ENCODE results near the gene G6PD. TPM values are rescaled to one million over a fixed set of nuclear protein-coding genes. Genes with fewer than 3 reads are reported as not detected.

G6PD gene
- total and polyA plus RNA-seq, 2 experiments from 2014 or later, result 44.3 to 55.0 TPM

DNA sequence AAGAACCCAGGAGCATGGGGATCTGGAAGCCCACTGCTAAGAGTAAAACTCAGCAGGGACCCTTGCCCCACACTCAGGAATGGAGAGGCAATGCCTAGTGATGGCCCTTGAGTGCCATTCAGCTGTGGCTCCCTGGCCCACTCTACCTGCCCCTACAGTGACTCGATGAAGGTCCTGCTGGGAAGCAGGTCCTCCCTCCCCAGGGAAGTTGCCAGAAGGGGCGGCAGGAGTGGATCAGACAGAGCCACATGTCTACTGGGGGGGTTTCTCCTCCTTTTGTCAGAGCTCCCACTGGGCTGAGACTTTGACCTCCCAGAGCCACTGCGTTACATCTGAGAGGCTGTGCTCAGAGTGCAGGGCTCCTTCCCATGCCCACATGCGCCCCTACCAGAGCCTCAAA, 57.5 kb downstream of the G6PD start:
- TF ChIP-seq EZH2phosphoT487 (IDR thresholded peaks at IDR 0.05; ENCODE audit: insufficient read depth, low read depth) (no peak), EZH2 (IDR thresholded peaks at IDR 0.05; ENCODE audit: insufficient read depth, poor library complexity, severe bottlenecking) (no peak)

DNA sequence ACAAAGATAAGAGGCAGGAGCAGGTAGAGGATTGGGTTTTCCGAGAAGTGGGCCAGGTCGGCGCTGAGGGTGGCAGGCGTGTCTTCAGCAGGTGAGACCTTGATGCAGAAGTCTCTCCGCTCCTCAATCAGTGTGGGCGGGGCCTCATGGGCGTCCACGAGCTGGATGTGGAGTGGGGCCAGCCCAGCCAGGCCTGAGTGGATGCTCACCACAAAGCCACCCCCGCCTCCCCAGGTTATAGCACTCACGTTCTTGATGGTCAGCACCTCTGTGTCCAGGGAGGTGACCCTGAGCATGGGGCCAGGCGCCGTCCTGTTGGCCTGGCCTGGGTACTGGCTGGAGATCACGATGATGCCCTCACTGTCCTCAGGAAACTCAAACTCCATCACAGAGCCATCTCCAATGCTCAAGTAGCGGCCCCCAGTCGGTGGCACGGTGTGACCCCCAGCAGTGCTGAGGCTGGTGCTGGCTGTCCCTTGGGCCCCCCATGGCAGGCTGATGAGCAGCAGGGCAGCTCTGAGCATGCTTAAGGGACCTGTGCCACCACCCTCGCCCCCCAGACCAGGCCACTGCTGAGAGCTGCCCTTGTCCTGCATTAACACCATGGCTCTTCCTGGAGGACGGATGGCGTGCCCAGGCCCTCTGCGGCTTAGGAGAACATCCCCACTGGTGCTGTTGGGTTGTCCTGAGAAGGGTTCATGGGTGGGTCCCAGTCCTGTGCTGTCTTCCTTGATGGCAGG, 58.1 kb downstream of the G6PD start:
- Histone ChIP-seq H3K36me3 (ENCODE audit: low read depth) (no peaks in the 10 kb centered on the region), H3K9ac (no peak overlapping the region), H3K4me3 (peak overlapping the region; percentile 81; the same call in 1 of the 2 replicates), H3F3A (ENCODE audit: insufficient read depth) (no peaks in the 10 kb centered on the region), H3K27ac (no peak overlapping the region), H4K20me1 (ENCODE audit: insufficient read depth) (no peaks in the 10 kb centered on the region), H2AFZ (no peak overlapping the region), H3K9me2 (ENCODE audit: insufficient read depth) (no peaks in the 10 kb centered on the region), H3K4me2 (ENCODE audit: unreplicated experiment) (no peak overlapping the region), H3K79me2 (ENCODE audit: insufficient read depth) (peaks cover 27% of the 10 kb centered on the region), H3K27me3 (replicated peaks; ENCODE audit: insufficient read depth) (no peaks in the 10 kb centered on the region), H3K9me3 (ENCODE audit: low read depth) (no peaks in the 10 kb centered on the region), H3K4me1 (ENCODE audit: insufficient read depth) (no peaks in the 10 kb centered on the region)
- TF ChIP-seq EZH2 (IDR thresholded peaks at IDR 0.05; ENCODE audit: insufficient read depth, poor library complexity, severe bottlenecking) (no peak), EZH2phosphoT487 (IDR thresholded peaks at IDR 0.05; ENCODE audit: insufficient read depth, low read depth) (no peak)
- DNase-seq, result no peak
- in situ Hi-C loops (cut with MboI), result no loop called here
- WGBS, 2 experiments (ENCODE audit: low coverage in 1 of 2, low lambda C conversion rate in 2 of 2, missing lambda C conversion rate in 2 of 2), result 86% methylated on average over 7 to 11 of the region's 20 CpGs

More for the DNA sequence above, 57.5 kb downstream of the G6PD start:
- Histone ChIP-seq H3K79me2 (ENCODE audit: insufficient read depth) (peaks cover 27% of the 10 kb centered on the region), H3K9me2 (ENCODE audit: insufficient read depth) (no peaks in the 10 kb centered on the region), H2AFZ (no peak overlapping the region), H3K27ac (peak overlapping the region; percentile 99; the same call in 1 of the 2 replicates), H3K9ac (peak overlapping the region; percentile 99), H3K4me1 (ENCODE audit: insufficient read depth) (no peaks in the 10 kb centered on the region), H3K9me3 (ENCODE audit: low read depth) (no peaks in the 10 kb centered on the region), H3K27me3 (replicated peaks; ENCODE audit: insufficient read depth) (no peaks in the 10 kb centered on the region), H4K20me1 (ENCODE audit: insufficient read depth) (no peaks in the 10 kb centered on the region), H3F3A (ENCODE audit: insufficient read depth) (no peaks in the 10 kb centered on the region), H3K4me2 (ENCODE audit: unreplicated experiment) (peak overlapping the region; percentile 78), H3K36me3 (ENCODE audit: low read depth) (no peaks in the 10 kb centered on the region), H3K4me3 (peak overlapping the region; percentile 81)
- no peak for DNase-seq
- in situ Hi-C loops (cut with MboI), result no loop called here
- 90 to 93% methylated on average over 2 to 4 of the region's 4 CpGs for WGBS, 2 experiments (ENCODE audit: low coverage in 1 of 2, low lambda C conversion rate in 2 of 2, missing lambda C conversion rate in 2 of 2)

DNA sequence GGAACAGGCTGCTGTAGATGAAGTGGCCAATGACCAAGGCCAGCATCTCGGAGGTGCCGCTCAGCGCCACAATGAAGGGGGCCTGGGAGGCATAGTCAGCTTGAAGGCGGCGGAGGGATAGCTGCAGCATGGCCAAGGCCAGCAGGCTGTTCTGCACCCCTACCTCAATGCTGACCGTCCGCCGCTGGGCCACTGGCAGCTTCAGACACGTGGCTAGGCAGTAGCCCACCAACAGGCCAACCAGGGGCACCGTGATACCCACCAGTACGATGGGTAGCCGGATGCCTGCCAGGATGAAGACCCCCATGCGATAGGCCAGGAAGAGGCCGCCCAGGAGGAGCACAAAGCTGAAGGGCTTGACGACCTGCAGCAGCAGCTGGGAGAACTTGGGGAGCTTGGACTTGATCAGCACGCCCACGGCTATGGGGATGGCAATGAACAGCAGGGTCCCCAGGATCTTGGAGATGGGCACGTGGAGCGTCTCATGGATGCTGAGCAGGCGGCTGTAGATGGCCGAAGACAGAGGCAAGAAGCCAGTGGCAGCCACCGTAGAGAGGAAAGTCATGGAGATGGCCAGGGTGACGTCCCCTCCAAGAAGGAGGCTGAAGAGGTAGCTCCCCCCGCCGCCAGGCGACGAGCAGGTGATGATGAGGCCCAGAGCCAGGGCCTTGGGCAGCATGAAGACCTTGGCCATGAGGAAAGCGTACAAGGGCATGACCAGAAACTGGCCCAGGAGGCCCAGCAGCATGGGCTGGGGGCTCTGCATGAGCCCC, 58.9 kb downstream of the G6PD start:
- Histone ChIP-seq H4K20me1 (ENCODE audit: insufficient read depth) (no peaks in the 10 kb centered on the region), H3F3A (ENCODE audit: insufficient read depth) (no peaks in the 10 kb centered on the region), H3K27ac (no peak overlapping the region), H3K9me2 (ENCODE audit: insufficient read depth) (no peaks in the 10 kb centered on the region), H3K9ac (no peak overlapping the region), H3K4me3 (no peak overlapping the region), H2AFZ (no peak overlapping the region), H3K4me2 (ENCODE audit: unreplicated experiment) (no peak overlapping the region), H3K79me2 (ENCODE audit: insufficient read depth) (peaks cover 27% of the 10 kb centered on the region), H3K36me3 (ENCODE audit: low read depth) (no peaks in the 10 kb centered on the region), H3K4me1 (ENCODE audit: insufficient read depth) (no peaks in the 10 kb centered on the region), H3K27me3 (replicated peaks; ENCODE audit: insufficient read depth) (no peaks in the 10 kb centered on the region), H3K9me3 (ENCODE audit: low read depth) (no peaks in the 10 kb centered on the region)
- DNase-seq, result no peak
- 95 to 98% methylated on average over 15 to 21 of the region's 28 CpGs for WGBS, 2 experiments (ENCODE audit: low coverage in 1 of 2, low lambda C conversion rate in 2 of 2, missing lambda C conversion rate in 2 of 2)
- in situ Hi-C loops (cut with MboI), result no loop called here
- TF ChIP-seq EZH2phosphoT487 (IDR thresholded peaks at IDR 0.05; ENCODE audit: insufficient read depth, low read depth), result no peak

DNA sequence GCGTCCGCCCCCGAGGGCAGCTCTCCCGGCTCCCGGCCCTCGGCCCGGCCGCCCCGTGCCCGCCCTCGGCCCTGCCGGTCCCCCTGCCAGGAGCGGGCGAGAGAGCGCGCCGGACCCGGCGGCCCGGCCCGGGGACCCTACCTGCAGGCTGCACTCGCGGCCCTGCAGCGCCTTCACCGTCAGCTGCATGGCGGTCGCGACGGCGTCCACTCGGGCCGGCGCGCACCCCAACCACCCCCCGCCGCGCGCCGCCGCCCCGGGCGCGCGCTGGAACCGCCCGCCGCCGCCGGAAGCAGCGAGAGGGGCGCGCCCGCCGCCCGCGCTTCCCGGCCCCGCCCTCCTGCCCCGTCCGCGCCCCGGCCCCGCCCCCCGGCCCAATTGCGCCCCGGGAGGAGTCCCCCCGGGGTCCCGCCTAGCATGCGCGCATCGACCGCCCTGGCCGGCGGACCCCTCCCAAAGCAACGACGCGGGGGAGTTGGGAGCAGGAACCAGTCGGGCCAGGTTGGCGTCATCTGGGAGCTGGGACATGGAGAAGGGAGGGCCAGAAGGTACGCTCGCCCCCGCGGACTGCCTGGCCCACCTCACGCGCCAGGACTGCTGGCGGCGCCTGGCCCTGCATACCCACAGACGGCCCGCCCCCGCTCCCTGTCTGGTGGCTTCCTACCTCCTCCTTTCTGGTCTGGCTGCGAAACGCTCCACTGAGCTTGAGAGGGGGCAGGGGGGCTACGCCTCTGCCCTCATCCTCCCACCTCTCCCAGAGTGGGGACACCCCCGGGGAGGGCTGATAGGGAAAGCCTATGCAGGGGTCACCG, 60.0 kb downstream of the G6PD start, which contains the start of gene UBL4A:
Gene UBL4A, minus strand, starts transcription at position 220 of the 812 bp plus-strand sequence. Its CDS starts 31 bp downstream, at position 189.
- Histone ChIP-seq H3K9ac (peak within 1 kb of the TSS; percentile 80), H3K4me2 (ENCODE audit: unreplicated experiment) (peak within 1 kb of the TSS; percentile 68), H3F3A (ENCODE audit: insufficient read depth) (no peaks in the 10 kb centered on the region), H3K4me3 (peak within 1 kb of the TSS; percentile 78), H3K79me2 (ENCODE audit: insufficient read depth) (peaks cover 27% of the 10 kb centered on the region), H3K9me2 (ENCODE audit: insufficient read depth) (no peaks in the 10 kb centered on the region), H3K27ac (peak within 1 kb of the TSS; percentile 39), H3K4me1 (ENCODE audit: insufficient read depth) (no peaks in the 10 kb centered on the region), H4K20me1 (ENCODE audit: insufficient read depth) (no peaks in the 10 kb centered on the region), H2AFZ (peak within 1 kb of the TSS; percentile 56; the same call in 1 of the 2 replicates), H3K9me3 (ENCODE audit: low read depth) (no peaks in the 10 kb centered on the region), H3K27me3 (replicated peaks; ENCODE audit: insufficient read depth) (no peaks in the 10 kb centered on the region), H3K36me3 (ENCODE audit: low read depth) (no peaks in the 10 kb centered on the region)
- no peak for TF ChIP-seq EZH2 (IDR thresholded peaks at IDR 0.05; ENCODE audit: insufficient read depth, poor library complexity, severe bottlenecking)
- no peak for TF ChIP-seq EZH2phosphoT487 (IDR thresholded peaks at IDR 0.05; ENCODE audit: insufficient read depth, low read depth)
- 0 to 3% methylated on average over 9 to 11 of the region's 95 CpGs for WGBS, 2 experiments (ENCODE audit: low coverage in 1 of 2, low lambda C conversion rate in 2 of 2, missing lambda C conversion rate in 2 of 2)
- in situ Hi-C loops (cut with MboI), result no loop called here
- DNase-seq, result peak; percentile 63
